Activated CD4-positive, CD25-positive, alpha-beta regulatory T cell treated with anti-CD3 and anti-CD28 coated beads, Interleukin-2, amount 50 U/mL, for 24 hours (primary cell): ENCODE measurements around the gene SOX2.

Source experiments
- ATAC-seq, 2 donors: fragments of 150-1000 bp; cut with Tn5 transposase; one replicate each; pipeline ENCODE4 v1.10.0; 2021; ENCODE audit warnings: mild to moderate bottlenecking in 1 of 2, moderate library complexity in 1 of 2

The SOX2 gene

DNA sequence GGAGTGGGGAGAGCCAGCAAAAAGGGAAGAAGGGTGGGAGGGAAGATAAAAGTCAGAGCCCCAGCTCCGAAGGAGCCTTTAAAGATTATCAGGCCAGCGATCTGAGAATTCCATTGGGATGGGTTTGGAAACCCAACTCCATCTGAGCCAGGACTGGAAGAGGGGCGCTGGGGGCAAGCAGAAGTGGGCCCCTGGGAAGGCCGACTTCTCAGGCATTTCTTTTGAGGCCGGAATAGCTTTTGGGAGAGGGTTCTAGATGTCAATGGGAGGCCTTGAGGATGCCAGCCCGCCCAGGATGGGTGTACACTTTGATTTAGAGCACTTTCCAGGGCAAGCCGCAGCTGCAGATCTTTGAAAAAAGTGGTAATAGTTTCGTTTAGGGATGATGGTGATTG lies 6.6 kb upstream of the SOX2 start:
- ATAC-seq: no peak

DNA sequence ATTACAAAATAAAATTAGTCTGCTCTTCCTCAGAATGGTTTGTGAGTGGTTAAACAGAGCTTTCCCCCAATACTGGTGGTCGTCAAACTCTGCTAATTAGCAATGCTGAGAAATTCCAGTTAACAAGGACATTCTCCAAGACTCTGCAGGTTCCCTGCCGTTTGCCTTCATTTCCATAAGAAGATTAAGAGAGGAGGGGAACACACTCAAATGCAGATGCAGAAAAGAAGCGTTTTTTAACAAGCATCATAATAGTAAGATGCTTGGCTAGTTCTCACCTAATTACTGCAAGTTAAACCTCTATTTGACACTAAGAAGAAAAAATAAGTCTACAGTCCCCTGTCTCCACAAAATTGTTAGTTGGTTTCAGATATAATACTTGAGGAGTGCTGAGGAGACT lies 3.7 kb upstream of the SOX2 start:
- ATAC-seq: no peak

- no peak for ATAC-seq
Observed at GRCh38 chr3:181709537-181710279, 2.0 kb upstream of the SOX2 start.

DNA sequence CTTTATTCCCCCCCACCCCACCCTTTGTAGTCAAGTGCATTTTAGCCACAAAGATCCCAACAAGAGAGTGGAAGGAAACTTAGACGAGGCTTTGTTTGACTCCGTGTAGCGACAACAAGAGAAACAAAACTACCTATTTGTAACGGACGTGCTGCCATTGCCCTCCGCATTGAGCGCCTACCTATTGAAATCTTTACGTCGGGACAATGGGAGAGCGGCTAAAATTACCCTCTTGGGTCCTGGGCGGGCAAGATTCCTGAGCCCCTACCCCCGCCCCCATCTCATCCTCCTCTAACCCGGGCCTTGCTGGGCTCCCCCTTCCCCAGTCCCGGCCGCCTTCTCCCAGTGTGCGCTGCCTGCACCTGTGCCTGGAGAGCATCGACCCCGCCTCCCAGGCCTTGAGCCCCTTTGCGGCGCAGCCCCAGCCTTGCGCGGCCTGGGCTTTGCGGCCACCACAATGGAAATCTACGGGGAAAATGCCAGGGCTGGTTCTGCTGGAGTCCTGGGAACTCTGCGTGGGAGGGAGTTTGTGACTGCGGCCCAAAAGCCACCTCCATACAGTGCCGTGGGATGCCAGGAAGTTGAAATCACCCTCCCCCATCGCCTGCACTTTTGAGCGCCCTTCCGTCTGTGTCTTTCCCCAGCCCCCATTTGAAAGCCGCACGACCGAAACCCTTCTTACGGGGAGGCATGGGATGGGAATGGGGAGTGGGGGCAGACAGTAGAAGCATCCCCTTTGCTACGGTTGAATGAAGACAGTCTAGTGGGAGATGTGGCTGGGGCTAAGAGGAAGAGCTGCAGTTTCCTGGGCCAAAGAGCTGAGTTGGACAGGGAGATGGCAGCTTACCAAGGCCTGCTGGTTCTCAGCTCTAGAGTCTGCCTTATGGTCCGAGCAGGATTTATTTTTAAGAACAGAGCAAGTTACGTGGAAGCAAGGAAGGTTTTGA lies 1.1 kb upstream of the SOX2 start:
- ATAC-seq: no peak

DNA sequence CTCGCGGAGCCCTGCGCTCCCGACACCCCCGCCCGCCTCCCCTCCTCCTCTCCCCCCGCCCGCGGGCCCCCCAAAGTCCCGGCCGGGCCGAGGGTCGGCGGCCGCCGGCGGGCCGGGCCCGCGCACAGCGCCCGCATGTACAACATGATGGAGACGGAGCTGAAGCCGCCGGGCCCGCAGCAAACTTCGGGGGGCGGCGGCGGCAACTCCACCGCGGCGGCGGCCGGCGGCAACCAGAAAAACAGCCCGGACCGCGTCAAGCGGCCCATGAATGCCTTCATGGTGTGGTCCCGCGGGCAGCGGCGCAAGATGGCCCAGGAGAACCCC lies 464 bp downstream of the SOX2 start:
- ATAC-seq: no peak

DNA sequence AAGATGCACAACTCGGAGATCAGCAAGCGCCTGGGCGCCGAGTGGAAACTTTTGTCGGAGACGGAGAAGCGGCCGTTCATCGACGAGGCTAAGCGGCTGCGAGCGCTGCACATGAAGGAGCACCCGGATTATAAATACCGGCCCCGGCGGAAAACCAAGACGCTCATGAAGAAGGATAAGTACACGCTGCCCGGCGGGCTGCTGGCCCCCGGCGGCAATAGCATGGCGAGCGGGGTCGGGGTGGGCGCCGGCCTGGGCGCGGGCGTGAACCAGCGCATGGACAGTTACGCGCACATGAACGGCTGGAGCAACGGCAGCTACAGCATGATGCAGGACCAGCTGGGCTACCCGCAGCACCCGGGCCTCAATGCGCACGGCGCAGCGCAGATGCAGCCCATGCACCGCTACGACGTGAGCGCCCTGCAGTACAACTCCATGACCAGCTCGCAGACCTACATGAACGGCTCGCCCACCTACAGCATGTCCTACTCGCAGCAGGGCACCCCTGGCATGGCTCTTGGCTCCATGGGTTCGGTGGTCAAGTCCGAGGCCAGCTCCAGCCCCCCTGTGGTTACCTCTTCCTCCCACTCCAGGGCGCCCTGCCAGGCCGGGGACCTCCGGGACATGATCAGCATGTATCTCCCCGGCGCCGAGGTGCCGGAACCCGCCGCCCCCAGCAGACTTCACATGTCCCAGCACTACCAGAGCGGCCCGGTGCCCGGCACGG lies 991 bp downstream of the SOX2 start:
- no peak for ATAC-seq

- no peak for ATAC-seq
Observed at GRCh38 chr3:181713280-181713647, 1.5 kb downstream of the SOX2 start.

GRCh38 chr3:181713676-181714612 lies 2.2 kb downstream of the SOX2 start:
- no peak for ATAC-seq

- no peak for ATAC-seq
Observed at GRCh38 chr3:181715571-181716340, 4.0 kb downstream of the SOX2 start.

DNA sequence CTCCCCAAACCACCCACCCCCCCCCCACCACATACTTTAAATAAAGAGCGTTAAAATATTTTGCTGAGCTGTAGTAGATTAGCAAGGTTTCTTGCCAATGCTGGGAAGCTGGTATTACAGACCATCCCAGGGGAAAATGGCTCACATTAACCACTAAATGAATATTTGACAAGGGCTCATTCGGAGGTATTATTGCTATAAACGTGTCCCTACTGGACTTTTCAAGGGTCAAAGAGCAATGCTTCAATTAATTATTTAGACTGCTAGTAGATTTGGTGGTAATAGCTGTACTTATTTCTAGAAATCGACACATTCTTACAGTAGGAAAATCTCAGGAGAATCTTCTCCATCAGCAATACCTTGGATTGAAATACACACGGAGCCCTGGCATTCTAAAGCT lies 5.2 kb downstream of the SOX2 start:
- no peak for ATAC-seq

- no peak for ATAC-seq
Observed at GRCh38 chr3:181717549-181718171, 5.9 kb downstream of the SOX2 start.

- no peak for ATAC-seq
Observed at GRCh38 chr3:181718369-181718768, 6.6 kb downstream of the SOX2 start.

DNA sequence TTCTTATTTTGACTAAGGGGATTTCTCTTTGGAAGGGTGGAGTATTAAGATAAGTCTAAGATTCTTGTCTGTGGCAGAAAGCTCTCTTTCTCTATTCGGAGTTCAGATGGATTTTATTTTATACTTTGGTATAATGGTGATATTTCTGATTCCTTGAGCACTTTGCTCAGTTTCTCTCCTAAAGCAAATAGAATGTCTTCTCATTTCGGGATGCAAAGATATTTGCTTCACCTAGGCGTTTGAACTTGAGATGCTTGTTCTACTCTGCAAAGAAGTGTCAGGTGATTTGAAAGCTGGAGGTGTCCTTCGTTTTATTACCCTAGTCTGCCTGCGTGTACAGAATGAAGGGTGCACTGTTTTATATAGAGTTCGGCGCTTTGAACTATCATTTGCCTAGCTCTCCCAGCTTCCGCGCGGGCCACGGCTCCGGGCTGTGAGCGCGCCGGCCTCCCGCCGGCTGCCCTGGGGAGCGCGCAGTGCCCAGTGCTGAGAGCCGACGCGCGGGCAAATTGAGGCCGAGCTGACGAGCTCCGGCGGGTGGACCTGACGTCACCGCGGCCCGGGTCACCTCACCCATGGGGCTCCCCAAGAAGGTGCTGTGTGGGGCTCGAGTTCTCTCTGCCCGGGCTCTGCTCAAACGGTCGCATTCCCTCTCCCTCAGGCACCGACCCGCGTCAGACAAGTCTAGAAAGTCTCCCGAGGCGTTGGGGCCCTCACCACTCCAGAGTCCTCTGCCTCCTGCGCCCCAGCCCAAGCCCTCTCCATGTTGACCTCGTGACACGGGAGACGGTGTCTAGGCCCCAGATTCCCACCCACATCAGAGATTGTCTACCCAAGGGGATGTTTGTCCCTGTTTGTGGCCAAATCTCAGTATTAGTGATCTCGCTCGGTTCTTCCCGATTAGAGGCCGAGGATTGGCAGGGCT lies 7.5 kb downstream of the SOX2 start:
- ATAC-seq: no peak

DNA sequence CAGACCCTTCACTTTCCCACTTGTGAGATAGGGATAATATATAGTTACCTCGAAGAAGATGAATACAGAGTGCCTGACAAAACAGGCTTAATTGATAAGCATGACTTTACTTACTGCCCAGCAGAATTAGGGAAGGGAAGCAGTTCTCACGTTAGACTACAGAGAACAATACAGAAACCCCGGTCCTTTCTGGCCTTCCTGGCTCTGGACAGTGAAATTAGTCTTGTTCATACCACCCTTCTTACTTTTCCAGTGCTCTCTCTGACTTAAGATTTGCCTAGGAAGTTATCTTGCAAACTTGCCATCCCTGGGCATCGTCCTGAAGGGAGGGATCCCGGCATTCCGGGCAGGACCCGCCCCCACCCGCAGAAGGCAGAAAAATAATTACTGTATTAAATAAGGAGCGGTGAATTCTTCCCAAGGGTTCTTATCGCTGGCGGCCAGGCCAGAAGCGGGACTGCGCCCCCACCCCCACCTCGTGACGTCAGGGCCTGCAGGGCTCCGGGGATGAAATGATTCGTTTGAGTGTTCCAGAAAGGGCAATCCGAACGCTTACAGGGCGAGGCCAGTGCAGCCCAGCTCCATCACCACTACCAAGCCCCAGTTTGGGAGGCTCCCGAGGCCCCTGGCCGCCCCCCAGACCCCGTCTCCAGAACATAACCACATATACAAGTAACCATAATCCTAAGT lies 8.4 kb downstream of the SOX2 start:
- ATAC-seq: no peak

DNA sequence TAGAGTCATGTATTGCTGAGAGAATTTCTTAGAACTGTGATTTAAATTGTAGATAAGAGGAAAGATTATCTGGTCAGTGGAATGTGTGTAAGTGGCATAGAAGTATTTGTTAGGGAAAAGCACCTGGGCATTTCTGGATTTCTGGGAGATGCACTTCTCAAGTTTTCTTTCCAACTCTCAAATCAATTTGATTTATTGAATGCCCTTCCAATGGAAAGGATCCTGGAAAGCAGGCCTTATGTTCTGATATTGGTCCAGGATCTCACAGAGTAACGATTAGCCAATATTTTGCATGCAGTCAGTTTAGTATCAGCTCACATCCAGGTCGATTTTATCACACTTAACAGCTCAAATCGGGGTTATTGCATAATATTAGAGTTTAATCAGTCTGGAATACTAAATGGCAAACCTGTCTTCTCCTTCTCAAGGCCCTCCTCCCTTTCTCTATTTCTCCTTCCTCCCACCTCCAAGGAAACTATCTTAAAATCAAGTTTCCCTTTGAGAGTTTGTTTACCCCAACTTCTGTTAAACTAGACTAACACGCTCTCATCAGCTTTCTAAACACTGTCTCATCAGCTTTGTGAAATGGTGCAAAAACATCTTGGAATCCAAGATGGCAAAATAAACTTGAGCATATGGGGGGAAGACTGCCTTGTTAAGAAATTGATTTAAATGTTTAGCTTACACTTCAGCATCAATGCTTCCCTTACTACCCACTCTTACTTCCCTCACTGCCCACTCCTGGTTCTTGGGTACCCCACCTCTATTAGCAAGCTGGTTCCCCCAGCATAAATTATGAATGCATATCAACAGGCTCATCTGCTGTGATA lies 9.5 kb downstream of the SOX2 start:
- ATAC-seq: no peak

DNA sequence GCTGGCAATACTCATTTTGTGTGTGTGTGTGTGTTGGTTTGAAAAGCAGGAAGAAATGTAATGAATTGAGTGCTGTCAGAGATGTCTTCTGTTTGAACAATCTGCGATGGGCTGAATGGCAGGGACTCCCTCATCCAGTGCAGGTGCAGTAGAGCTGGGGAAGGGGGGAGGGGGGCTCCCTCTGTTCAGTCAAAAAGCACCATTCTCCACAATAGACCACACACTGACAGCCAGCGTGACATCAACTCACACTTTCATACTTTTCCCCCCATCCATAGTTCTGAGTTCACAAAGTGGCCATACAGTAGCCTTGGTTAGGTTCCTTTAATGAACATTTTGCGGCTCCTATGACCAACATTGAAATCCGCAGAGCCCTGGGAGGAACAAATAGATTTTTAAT lies 10.4 kb downstream of the SOX2 start:
- ATAC-seq: no peak

DNA sequence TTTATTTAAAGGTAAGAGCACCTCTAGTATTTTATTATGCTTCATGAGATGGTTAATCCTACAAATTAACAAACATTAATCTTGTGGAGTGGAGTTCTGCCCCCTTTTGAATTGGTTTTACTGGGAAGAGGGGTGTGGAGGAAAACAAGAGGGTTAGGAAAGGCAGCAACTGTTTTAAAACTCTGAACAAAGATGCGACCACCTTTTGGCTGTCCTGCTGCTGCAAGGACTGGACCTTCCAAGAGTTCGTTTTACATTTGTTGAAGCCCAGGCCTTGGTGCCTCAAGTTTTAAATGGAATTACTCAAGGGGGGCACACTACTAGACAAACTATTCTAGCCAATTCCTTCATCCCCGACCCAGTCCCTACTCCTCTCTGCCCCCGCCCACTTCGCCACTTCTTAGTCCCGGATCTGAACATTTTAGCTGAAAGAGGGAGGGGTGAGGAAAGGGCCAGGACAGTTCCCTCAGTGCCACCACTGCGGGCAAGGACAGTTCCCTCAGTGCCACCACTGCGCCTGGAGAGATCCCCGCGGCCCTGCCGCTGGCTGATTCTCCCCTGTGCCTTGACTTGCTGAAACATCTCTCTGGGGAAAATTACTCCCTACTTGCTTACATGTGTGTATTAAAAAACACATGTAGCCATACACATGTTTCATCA lies 11.2 kb downstream of the SOX2 start:
- ATAC-seq: no peak
